Fibroblast of skin of left biceps (primary cell): Measurements from ENCODE around the gene EPHB1.
"Not testable (repeated sequence)": the region's sequence is repeated elsewhere in the genome, so short reads cannot be mapped to it uniquely, and the experiment has no call there.

ENCODE experiments used
- DNase-seq, 2 experiments: peaks; one replicate each; pipeline ENCODE4 v3.0.0-alpha.2; 2013; ENCODE audit warnings: low read depth in 2 of 2

Gene EPHB1

DNA sequence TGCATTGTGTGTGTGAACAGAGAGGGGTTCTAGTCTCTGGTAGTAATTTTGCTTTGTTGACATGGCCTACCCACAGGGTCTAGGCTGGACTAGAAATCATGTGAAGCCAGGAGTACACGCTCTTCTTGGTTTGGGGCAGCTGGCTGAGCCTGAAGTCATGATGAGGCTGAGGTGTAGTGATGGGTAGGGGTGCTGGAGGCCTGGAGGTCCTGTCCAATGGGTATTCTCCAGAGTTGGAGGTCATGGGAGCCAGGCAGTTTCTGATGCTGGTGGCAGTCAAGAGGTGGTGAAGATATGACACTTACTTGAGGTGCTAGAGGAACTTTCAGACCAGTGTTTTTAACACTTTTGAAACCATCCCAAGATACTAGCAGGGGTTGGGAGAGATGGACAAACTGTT is 18.5 kb upstream of the EPHB1 start:
- DNase-seq, result no peak

DNA sequence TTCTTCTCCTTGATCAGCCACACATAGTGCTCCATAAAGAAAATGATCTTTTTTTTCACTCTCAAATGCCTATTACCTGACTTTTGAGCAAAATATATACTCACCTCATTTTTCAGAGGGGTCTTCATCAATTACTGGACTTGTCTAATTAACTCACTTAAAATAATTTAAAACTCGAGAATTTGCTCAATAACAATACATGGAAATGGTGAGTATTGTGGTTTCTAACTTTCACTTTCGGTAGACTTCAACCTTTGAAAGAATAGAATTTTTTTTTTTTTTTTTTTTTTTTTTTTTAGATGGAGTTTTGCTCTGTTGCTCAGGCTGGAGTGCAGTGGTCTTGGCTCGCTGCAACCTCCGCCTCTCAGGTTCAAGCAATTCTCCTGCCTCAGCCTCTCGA is 17.7 kb upstream of the EPHB1 start:
- DNase-seq, result no peak

DNA sequence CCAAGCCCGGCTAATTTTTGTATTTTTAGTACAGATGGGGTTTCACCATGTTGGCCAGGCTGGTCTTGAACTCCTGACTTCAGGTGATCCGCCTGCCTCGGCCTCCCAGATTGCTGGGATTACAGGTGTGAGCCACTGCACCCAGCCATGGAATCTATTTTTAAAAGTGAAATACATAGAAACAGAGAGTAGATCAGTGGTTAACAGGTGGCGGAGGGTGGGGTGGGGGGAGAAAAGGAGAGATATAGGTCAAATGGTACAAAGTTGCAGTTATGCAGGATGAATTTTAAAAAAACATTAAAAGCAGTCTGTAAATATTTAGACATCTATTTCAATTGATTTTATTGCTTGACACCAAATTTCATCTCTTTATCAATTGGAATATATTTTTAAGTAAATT is 6.8 kb upstream of the EPHB1 start:
- not testable (repeated sequence) for DNase-seq

DNA sequence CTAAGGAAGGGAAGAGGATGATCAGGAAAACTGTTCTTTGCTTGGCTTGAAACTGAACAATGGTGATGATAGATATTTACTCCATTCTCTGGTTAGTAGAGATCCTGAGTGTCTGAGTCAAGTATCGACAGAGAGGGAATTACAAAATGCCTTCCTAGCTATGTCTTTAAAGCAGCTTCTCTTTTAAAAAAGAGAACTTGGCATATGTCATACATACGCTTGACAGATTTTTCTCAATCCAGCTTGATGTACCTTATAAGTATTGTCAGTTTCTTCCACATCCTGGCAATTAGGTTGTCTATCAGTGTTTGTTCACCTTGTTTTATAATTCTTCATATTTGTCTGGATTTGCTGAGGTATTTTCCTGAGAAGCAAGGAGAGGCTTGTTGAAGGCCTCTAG is 5.0 kb upstream of the EPHB1 start:
- DNase-seq, result no peak

DNA sequence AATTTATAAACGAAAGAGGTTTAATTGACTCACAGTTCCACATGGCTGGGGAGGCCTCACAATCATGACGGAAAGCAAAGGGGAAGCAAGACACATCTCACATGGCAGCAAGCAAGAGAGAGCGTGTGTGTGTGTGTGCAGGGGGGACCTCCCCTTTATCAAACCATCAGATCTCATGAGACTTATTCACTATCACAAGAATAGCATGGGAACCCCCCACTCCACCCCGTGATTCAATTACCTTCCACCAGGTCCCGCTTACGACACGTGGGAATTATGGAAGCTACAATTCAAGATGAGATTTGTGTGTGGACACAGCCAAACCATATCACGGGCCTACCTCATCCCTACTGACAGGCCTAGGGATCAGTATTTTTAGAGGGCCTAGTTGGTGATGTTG is 3.1 kb upstream of the EPHB1 start:
- no peak for DNase-seq

DNA sequence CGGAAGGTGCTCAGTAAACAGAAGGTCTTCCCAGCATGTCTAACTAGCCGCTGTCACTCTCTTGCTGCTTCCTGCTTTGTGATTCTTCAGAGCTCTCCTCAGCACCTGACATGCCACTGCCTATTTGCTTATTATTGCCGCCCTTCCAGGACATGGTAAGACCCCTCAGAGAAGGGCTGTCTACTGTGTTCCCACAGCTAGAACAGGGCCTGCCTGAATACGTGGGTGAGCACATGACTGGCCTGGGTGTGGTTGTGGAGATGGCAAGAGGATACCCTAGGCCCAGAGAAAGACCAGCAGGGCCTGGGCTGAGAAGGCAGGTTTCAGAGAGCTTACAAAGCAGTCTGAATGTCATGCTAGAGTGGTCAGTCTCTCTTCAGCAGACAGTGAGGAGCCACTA is 2.4 kb upstream of the EPHB1 start:
- no peak for DNase-seq

DNA sequence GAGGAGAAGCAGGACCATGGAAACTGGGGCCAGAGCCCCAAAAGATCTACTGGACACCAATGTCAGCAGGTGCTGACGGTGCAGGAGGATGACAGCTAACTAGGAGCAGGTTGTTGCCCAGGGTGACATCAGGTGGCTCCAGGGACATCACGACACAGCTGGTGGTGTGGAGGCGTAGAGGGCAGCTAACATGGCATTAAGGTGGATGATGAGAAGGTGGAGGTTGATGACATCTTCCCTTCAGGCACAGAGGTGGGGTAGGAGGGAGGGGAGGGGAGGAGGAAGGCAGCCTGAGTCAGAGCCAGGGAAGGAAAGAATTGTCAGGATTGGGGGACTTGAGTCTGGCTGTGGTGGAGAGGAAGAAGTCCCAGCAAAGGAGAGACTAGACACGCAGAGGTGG is 1.5 kb upstream of the EPHB1 start:
- no peak for DNase-seq

DNA sequence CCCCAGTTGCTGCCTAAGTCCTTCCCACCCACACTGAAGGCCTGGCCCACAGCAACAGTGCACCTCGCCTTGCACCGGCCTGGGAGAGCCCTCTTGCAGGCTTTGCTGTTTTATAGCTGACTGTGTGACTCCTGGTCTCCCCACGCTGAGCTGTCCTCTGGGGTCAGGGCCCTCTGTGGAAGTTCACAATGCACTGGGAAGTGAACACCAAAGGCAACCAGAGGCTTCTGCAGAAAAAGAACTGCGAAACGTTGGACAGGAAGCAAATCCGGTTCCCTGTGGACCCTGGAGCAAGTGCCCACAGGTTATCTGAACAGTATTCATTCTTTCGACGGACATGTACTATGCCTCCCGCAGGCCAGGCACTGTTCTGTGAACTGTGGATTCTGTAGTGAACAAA is 737 bp upstream of the EPHB1 start:
- no peak for DNase-seq

DNA sequence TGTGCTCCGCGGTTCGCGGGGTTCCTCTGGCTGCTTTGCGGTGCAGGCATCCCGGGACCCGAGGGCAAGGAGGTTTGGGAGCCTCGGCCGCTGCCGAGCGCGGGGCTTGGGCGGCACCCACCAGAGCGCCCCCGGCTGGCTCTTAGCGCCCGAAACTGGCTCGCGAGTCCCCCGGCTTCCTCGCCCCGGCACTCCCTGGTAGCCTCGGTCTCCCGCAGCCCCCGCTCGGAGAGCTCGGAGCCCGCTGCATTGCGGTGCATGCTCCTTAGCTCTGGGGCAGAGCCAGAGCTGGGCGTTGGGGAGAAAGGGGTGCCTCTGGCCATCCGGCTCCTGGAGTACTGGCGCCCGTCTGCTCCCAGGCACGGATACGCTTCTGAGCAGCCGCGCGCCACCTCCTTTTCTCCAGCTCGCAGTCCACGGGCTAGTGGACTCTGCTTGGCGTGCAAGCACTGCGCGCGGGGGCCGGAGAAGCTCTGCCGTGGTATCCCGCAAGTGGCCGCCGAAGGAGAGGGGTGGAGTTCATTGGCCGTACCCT is 753 bp downstream of the EPHB1 start:
- no peak for DNase-seq

DNA sequence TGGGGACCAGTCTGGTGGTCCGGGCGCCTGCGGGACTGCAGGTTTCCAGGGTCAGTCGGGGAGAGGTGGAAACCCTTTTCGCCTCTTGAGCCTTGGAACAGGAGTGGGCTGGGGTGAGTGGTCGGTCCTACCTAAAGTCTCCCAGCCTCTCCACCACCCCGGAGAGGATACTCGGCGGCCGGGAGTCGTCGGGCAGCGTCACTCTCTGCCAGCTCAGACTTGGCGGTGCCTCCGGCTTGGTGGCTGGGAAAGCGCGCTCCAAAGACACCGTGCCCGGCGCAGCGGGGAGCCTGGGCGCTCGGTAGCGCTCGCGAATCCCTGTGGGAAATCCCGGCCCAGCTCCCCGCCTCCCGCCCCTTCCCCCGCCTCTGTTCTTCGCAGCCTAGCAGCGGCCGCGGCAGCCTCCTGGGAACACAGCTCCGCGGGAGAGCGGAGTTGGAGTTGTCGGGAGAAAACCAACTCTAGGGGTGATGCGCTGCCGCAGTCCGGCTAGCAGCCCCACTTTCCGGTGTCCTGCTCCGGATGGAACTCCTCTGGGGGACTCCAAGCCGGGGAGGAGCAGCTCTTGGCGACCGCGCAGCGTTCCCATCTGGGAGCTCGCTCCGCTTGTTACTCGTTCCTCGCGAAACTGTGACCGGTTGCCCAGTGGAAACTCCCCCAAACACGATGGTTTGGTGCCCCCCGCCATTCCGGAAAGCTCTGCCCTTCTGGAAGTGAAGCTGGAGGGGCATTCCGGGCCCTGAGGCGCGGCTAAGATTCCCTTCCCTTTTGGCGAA is 1.4 kb downstream of the EPHB1 start:
- DNase-seq, result no peak

DNA sequence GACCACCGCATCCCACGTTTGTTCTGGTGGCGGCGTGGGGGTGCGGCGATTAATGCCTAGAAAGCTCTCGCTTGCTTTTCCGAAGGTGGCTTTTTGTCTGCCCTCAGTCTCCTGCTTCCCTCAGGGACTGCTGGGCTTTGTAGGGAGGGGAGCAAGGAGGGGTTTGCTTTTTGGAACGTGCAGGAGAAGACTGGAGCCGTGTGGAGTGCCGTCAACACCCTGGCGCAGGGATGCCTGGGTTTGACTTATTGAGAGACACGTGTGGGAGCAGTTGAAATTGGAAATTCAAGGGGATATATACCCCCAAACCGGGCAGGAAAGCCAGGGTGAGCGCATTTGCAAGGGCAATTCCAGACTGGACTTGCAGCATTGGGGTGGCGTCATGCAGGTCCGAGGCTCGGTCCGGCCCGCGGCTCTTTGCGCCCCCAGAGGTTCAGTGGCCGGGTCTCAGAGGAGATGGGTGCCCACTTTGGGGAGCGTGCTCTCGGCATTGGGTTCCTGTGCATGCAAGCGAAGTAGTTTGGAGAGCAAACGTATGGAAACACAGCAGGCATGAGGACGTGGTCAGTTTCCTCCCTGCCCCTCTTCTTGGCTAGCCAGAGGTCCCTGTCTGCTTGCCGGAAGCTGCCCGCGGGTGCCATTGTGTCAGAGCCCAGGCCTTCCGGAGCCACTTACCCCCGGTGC is 2.1 kb downstream of the EPHB1 start:
- no peak for DNase-seq

DNA sequence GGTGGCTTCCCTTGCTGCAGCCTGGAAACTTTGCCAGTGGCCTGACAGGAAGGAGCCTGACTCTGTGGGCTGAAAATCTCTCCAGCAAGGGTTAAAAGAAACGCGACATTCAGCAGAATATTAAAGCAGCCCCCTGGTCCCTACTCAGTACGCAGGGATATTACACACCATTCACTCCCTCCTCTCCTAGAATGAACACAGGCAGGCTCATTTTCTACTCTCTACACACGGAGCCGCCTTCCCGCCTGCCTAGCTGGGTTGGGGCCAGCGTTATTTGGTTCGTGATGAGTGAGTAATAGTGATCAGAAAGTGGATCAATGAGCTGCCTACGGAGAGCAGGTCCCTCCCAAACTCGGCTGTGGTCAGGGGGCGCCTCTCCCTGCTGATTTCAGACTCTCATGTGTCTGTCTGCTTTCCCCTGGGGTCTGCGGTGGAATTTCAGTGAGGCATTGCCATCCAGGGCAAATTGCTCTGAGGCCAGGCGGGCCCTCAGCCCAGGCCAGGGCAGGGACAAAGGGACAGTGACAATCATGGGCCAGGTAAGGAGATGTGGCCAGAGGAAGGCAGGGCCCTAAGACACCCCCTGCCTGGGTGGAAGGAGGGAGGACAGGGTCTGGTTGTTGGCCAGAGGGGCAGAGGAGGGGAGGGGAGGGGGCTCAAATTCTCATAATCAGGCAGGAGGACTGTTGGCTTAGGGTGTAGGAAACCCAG is 2.8 kb downstream of the EPHB1 start:
- DNase-seq, result no peak

DNA sequence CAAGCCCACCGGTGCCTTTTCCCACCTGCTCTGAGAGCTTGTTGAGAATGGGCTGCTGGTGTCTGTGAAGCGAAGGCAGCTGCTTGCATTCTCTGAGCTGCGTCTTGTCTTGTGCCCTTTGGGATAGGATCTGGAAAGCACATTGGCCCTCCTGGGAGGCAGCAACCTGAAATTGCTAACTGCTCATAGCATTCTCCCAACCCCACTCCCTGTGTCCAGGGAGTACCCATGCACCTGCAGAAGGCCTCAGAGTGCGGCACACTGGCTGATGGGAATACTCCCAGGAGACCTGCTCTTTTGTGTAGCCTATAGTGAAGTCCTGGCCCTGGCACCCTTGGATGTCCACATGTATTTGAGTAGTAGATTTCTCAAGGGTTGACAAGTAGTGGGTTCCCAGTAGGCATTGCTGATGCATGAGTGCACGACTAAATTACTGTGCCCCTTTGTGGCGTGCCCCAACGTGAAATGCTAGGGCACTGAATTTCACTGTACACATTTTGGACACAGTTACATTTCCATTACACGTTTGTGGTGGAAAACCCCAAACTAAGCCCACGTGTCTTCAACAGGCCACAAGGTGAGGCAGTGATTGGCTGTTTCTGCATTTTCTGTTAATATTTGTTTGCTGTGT is 3.7 kb downstream of the EPHB1 start:
- no peak for DNase-seq

DNA sequence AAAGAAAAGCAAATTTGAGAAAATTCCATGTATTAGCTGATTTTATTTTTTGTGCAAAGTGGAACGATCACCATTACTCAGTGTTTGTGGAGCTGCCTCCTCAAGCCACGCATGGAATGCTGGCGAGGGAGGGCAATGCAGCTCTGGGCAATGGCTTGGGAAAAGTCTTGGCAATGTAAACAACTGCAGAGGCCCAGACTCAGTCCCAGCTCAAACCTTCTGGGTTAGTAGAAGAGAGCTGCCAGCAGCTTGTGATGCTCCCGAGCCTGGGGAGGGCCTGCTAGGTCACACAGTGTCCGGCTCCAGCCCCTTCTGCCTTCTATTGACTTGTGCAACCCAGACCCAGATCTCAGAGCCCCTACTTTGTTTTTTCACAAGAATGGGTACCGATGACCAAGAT is 4.3 kb downstream of the EPHB1 start:
- DNase-seq, result no peak

DNA sequence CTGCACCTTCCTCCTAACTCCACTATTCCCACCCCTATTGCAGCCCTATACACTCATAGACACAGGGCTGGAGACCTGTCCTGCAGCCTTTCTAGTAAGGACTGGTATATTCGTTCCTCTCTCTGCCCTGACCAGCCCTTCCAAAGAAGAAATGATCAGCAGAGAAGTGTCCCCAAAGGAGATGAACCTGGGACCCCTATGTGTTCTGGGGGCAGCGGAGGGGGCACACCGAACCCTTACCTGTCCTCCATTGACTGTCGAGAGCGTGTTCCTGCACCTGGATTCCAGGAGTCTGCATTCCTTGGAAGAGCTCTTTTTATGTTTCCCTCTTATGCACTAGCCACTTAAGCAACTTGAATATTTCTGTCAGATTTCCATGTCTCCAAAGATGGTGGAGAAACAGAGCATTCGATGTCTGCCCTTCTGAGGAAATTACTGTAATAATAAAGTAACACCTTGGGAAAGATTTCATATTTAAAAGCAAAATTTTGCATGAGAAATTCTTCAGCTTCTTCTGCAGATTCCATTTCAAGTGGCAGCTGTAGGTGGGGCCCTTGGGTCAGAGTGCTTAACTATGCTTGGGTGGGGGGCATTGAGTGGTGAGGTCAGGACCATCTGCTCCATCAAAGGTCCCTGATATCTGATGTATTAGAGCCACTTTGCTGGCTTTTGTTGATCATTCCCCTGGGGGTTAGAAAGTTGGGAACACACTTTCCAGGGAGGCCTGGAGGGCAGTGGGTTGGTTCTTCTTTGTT is 6.3 kb downstream of the EPHB1 start:
- DNase-seq, result no peak

DNA sequence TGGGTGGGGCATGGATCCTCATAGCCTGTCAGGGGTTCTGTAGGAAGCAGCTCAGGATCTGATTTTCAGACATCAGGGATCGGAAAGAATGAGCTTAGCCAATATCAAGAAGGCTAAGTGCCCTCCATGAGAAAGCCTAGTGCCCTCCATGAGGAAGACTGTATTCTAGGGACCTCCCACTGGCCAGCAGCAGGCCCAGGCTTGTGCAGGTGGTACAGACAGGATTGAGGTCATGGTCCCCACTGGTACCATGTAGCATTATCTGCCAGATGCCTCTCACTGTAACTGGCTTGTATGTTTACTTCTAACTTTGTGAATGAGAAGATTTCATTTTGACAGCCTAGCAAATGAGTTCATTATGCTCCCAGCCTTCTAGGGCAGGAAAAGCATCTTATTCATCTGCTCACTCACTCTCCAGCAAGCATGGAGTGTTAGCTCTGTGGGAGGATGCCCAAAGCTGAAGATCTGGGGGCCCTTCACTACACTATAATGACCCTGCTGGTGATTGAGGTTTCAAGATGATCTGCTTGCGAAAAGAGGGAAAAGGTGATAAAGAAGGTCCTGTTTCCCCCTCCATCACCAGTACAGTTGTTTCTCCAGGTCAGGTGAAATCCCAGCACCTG is 7.5 kb downstream of the EPHB1 start:
- DNase-seq, result no peak

DNA sequence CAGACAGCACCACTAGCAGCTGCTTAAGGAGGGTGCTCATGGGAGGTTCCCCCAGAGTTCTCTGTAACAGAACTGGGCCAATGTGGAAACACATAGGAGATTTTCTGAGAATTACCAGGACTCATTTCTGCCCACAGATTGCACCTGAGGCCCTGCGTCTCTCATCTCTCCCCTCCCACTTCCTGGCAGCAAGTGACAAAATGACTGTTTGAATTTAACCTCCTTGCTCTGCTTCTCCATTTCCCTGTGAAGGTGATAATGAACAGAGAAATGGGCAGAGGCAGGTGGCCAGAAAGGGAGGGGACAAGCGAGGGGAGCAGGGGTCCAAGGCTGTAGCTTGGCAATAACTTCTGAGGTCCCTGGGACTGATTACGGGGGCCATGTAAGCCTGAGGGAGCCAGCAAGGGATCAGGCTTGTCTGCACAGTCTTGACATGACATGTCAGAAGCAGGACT is 8.0 kb downstream of the EPHB1 start:
- no peak for DNase-seq

DNA sequence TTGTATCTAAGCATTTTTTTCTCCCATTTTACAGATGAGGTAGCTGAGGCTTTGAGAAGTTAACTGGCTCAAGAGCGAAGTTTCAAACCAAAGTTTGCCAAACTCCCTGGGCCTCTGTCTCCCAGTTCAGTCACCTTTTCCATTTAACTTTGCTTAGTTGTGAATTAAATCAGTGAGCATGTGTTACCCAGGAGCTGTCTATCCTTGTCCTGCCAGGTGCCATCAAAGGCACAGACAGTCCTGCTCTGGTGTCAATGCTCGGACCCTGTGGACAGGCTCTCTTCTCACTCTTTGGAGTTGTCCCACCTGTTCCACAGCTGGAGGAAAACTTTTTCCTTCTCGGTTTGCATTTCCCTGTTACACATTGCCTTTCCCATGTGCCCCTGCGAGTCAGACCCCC is 8.6 kb downstream of the EPHB1 start:
- no peak for DNase-seq

DNA sequence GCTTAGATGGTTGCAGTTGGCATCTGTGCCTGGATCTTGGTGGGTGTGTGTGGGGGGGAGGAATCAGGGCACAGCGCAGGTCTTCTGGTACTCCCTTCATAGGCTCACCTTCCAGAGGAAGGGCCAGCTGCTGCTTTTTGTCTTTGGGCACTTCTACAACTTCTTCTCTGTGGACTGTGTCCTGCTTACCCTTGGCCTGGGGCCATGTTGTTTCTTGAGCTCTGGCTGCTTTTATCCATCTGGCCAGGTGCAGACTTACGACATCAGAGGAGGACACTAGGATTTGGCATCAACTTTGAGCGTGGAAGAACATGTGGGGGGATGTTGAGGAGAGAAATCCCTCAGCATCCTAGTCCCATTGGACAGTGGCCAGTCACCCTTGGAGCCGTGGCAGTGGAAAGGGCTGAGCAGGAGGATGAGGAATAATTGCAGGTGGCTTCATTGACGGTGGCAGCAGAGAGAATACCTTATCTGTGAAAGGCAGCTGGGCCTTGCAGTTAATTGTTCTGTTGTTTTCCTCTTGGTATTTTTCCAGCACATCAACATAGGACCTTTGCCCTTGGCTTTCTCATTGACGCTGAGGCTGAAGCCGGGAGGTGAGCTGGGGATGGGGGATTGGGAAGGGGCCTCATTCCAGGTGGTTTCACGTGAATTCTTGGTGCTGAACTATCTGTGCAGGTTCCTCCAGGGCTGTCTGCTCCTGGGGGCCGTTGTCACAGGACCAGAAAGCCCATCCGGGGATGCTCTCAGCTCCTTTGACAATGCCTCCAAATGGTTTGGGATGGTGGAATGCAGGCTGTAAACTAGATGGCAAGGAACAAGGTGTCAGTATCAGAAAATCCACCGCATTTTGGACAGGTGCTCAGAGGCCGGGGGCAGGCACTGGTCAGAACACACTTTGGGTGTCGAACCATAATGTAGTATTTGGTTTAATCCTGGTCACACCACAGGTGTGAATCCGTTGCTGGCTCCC is 9.7 kb downstream of the EPHB1 start:
- no peak for DNase-seq

DNA sequence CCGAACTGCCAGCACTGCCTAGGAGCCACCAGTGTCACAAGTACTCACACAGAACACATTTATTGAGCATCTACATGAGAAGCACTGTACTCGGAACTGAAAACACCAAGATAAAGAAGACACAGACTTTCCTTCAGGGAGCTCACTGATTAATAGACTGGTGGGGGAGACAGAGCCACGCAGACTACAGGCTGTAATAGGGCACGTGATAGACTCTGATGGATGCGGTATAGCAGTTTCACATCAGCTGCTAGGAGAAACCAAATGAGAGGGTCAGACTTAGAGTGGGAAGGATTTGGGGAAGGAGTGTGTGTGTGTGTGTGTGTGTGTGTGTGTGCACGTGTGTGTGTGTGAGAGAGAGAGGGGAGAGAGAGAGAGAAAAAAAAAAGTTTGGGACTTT is 12.1 kb downstream of the EPHB1 start:
- DNase-seq, result no peak
